ENCODE results near the gene ADRA1B. TPM values are rescaled to one million over a fixed set of nuclear protein-coding genes. Genes with fewer than 3 reads are reported as not detected.

ADRA1B gene
- total and polyA plus RNA-seq, 2 donors (not counting 3 experiments of a cell fraction or from before 2014, with no cell fraction given) = 0.77 TPM; not detected in 1

DNA sequence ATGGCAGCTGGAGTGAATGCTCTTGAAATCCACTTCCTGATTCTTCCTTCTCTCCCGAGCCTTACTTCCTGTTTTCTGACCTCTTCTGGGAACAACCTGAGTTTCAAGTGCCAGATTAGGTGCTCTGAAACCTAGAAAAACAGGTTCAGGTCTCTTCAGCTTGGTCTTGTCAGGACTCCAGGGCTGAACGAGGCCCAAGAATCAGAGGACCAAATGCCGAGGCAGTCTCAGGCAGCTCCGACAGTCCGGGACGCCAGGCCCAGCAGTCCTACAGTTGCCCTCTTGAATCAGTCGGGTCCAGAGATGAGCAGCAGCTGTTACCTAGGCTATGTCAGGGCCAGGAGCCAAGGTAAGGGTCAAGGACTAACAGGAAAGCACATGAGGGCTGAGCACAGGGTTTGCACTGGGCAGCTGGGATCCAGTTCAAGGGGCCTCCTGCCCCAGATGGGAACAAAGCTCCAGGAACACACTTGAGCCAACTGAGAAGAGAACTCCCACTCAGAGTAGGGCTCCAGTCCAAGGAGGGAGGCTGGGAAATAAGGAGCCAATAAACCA is 38.3 kb upstream of the ADRA1B start:
- no TSS peak for BruUV-seq (replicated peaks)
- ChIA-PET CTCF (interaction anchor here (1.6 kb wide), 1 partner anchor 26 kb away, joined by 3 read pairs; no protein-coding TSS in a partner anchor), POLR2A (no interaction called here)
- Histone ChIP-seq H3K4me3 (replicated peaks in 1 of 3; ENCODE audit: insufficient read depth in 1 of 3, low read depth in 1 of 3, low read length in 3 of 3) (no peak overlapping the region), H2AFZ (ENCODE audit: low read depth, low read length) (no peak overlapping the region), H3K79me2 (ENCODE audit: control insufficient read depth, insufficient read depth, low read length) (no peaks in the 10 kb centered on the region), H4K20me1 (replicated peaks; ENCODE audit: control insufficient read depth, extremely low read depth, insufficient read depth, low read length) (no peaks in the 10 kb centered on the region), H3K9ac (replicated peaks; ENCODE audit: extremely low read depth, insufficient read depth, low read length) (no peak overlapping the region), H3K36me3 (ENCODE audit: control insufficient read depth in 2 of 2, extremely low read depth in 1 of 2, insufficient read depth in 2 of 2, low read length in 2 of 2) (no peaks in the 10 kb centered on the region), H3K4me2 (ENCODE audit: insufficient read depth, low read length) (no peak overlapping the region), H3K9me1 (replicated peaks; ENCODE audit: control insufficient read depth, extremely low read depth, insufficient read depth, low read length) (no peaks in the 10 kb centered on the region), H3K9me3 (replicated peaks; ENCODE audit: control insufficient read depth, insufficient read depth, low read length) (no peaks in the 10 kb centered on the region), H3K4me1 (ENCODE audit: control insufficient read depth, extremely low read depth, insufficient read depth, low read length) (no peaks in the 10 kb centered on the region), H3K27ac (ENCODE audit: insufficient read depth, low read depth, low read length) (no peak overlapping the region), H3K27me3 (ENCODE audit: control insufficient read depth in 2 of 2, insufficient read depth in 2 of 2, low read length in 2 of 2) (no peaks in the 10 kb centered on the region)
- dilution Hi-C loops (cut with MboI; ENCODE audit: extremely low pct_ligation_motif_present, low sequenced_read_pairs) = no loop called here
- DNase-seq (ENCODE audit: low read depth, low spot score) = no peak
- FAIRE-seq = no peak
- intact Hi-C loops (cut with micrococcal nuclease) = no loop called here
- no peak for TF ChIP-seq EZH2 (IDR thresholded peaks at IDR 0.05; ENCODE audit: borderline replicate concordance, low read depth, low read length, severe bottlenecking)
- TF ChIP-seq POLR2A (IDR thresholded peaks at IDR 0.05; ENCODE audit: low read depth, low read length) = no peak
- TF ChIP-seq POLR2AphosphoS5 (IDR thresholded peaks at IDR 0.05; ENCODE audit: insufficient read depth, low read depth, low read length) = no peak
- TF ChIP-seq, protein P1, sequence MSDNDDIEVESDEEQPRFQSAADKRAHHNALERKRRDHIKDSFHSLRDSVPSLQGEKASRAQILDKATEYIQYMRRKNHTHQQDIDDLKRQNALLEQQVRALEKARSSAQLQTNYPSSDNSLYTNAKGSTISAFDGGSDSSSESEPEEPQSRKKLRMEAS (IDR thresholded peaks at IDR 0.05; ENCODE audit: insufficient read depth, insufficient read length) = no peak
- TF ChIP-seq JUN (IDR thresholded peaks at IDR 0.05; ENCODE audit: borderline replicate concordance, insufficient read depth, insufficient read length, low read depth) = no peak
- no peak for TF ChIP-seq GATA2 (IDR thresholded peaks at IDR 0.05; ENCODE audit: insufficient read depth, insufficient read length, low read depth, low read length)
- no peak for TF ChIP-seq MYC (IDR thresholded peaks at IDR 0.05; ENCODE audit: low read depth, low read length)
- TF ChIP-seq, protein P2, sequence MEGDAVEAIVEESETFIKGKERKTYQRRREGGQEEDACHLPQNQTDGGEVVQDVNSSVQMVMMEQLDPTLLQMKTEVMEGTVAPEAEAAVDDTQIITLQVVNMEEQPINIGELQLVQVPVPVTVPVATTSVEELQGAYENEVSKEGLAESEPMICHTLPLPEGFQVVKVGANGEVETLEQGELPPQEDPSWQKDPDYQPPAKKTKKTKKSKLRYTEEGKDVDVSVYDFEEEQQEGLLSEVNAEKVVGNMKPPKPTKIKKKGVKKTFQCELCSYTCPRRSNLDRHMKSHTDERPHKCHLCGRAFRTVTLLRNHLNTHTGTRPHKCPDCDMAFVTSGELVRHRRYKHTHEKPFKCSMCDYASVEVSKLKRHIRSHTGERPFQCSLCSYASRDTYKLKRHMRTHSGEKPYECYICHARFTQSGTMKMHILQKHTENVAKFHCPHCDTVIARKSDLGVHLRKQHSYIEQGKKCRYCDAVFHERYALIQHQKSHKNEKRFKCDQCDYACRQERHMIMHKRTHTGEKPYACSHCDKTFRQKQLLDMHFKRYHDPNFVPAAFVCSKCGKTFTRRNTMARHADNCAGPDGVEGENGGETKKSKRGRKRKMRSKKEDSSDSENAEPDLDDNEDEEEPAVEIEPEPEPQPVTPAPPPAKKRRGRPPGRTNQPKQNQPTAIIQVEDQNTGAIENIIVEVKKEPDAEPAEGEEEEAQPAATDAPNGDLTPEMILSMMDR (IDR thresholded peaks at IDR 0.05; ENCODE audit: extremely low read depth in 1 of 2, insufficient read depth in 1 of 2, low read depth in 1 of 2, low read length in 2 of 2) = no peak
- no peak for TF ChIP-seq FOS (IDR thresholded peaks at IDR 0.05; ENCODE audit: borderline replicate concordance, insufficient read depth, low read length)
